Fibroblast of upper back skin (primary cell): Measurements from ENCODE around the gene ZFYVE21.
A peak's percentile ranks its signal among the peaks of the same experiment; 100 is the strongest.

Experiments used
- DNase-seq: peaks from one replicate; pipeline ENCODE4 v3.0.0-alpha.2; 2013

The ZFYVE21 gene

GRCh38 chr14:103692871-103693270 is 22.7 kb upstream of the ZFYVE21 start:
- DNase-seq = no peak

DNA sequence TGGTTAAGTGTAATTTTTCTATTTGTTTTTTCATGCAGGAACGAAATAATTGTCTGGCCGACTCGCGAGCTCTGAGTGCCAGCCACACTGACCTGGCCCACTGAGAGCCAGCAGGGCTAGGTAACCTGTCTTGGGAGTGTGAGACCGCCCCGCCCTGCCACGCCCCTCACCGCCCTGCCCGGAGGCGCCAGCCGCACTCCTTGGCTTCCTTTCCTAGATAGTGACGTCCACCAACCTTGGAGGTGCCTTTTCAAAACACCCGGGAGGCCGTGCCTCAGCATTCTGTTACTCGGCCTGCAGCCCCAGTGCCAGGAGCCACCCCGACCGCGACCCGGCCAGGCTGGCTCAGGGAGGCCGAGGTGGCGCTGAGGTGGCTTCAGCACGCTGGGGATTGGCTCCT is 22.1 kb upstream of the ZFYVE21 start:
- DNase-seq = no peak

DNA sequence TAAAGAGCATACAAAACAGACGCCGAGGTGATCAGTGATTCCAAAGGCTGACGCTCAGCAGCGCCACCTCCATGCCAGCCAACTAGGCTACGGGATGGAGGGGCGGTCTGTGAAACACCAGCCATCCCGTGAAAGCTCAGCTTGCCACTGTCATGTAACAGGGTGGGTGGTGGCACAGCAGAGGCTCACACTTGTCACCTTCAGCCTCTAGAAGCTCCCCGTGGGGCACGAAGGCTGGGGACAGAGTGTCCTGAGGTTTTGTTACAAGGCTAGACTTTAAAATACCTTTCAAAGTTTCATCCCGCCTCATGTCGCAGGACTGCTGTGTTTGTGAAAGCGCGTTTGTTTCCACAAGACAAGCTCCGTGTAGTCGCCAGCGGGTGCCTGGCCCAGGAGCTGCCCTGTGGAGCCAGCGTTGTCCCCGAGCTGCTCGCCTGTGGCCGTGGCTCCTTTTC is 21.0 kb upstream of the ZFYVE21 start:
- no peak for DNase-seq

GRCh38 chr14:103695296-103696069 is 20.1 kb upstream of the ZFYVE21 start:
- DNase-seq = no peak

GRCh38 chr14:103696070-103696402 is 19.6 kb upstream of the ZFYVE21 start:
- DNase-seq = no peak

GRCh38 chr14:103696466-103697071 is 19.0 kb upstream of the ZFYVE21 start:
- peak; percentile 56 for DNase-seq

GRCh38 chr14:103697206-103697602 is 18.4 kb upstream of the ZFYVE21 start:
- DNase-seq = no peak

GRCh38 chr14:103697603-103698379 is 17.8 kb upstream of the ZFYVE21 start:
- DNase-seq = no peak

GRCh38 chr14:103698380-103699260 is 17.0 kb upstream of the ZFYVE21 start:
- DNase-seq = no peak

GRCh38 chr14:103699261-103699661 is 16.3 kb upstream of the ZFYVE21 start:
- no peak for DNase-seq

- no peak for DNase-seq
These were observed 15.5 kb upstream of the ZFYVE21 start for GRCh38 chr14:103699901-103700752.

GRCh38 chr14:103700753-103701490 is 14.7 kb upstream of the ZFYVE21 start:
- DNase-seq = no peak

GRCh38 chr14:103702095-103702494 is 13.5 kb upstream of the ZFYVE21 start:
- DNase-seq = no peak

GRCh38 chr14:103702497-103703432 is 12.8 kb upstream of the ZFYVE21 start:
- DNase-seq = no peak

- DNase-seq = no peak
These were observed 11.9 kb upstream of the ZFYVE21 start for GRCh38 chr14:103703433-103704385.

DNA sequence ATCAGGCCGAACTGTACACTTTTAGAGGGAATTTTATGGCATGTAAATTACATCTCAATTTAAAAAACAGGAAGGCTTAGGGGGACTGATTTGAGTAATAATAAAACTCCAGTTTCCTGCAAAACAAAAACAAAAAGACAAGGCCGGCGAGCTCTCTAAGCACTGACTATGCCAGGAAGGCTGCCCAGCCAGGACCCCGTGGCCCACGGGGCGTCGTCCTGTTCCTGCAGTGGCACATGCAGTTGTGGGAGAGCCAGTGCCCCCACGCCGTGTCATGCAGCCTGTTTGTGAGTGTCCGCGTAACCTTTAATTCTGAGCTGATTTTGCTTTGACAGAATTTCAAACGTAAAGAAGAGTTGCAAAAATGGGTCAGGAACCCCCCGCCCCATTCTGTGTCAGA is 10.9 kb upstream of the ZFYVE21 start:
- DNase-seq = no peak

GRCh38 chr14:103705118-103705503 is 10.5 kb upstream of the ZFYVE21 start:
- no peak for DNase-seq

GRCh38 chr14:103705504-103706284 is 9.9 kb upstream of the ZFYVE21 start:
- DNase-seq = no peak
